ENCODE measurements around the gene CDC42EP3. TPM values are rescaled to one million over a fixed set of nuclear protein-coding genes. Genes with fewer than 3 reads are reported as not detected.
A peak's percentile ranks its signal among the peaks of the same experiment; 100 is the strongest.

Gene CDC42EP3
- total RNA-seq, 1 donor from 2014 or later = 73.1 TPM

- TF ChIP-seq CTCF (IDR thresholded peaks at IDR 0.05) = no peak
- Histone ChIP-seq H3K9me3 (no peaks in the 10 kb centered on the region), H3K27ac (peak overlapping the region; percentile 42), H3K27me3 (ENCODE audit: low read depth) (no peaks in the 10 kb centered on the region), H3K4me3 (no peak overlapping the region), H3K4me1 (peaks cover 99% of the 10 kb centered on the region), H3K36me3 (no peaks in the 10 kb centered on the region)
- DNase-seq = peak; percentile 24
- ATAC-seq = no peak
- intact Hi-C loops (cut with DNase I) = no loop called here
These were observed 19.2 kb downstream of the CDC42EP3 start for GRCh38 chr2:37652199-37652640.

GRCh38 chr2:37650548-37651093 is 20.8 kb downstream of the CDC42EP3 start:
- H3K9me3 ChIP-seq = no peaks in the 10 kb centered on the region
- H3K4me3 ChIP-seq = no peak overlapping the region
- peaks cover 10% of the 10 kb centered on the region for H3K36me3 ChIP-seq
- intact Hi-C loops (cut with DNase I) = no loop called here
- ATAC-seq (no peak), DNase-seq (peak; percentile 23)
- TF ChIP-seq CTCF (IDR thresholded peaks at IDR 0.05) = no peak
- no peaks in the 10 kb centered on the region for H3K27me3 ChIP-seq (ENCODE audit: low read depth)
- peaks cover 93% of the 10 kb centered on the region for H3K4me1 ChIP-seq
- no peak overlapping the region for H3K27ac ChIP-seq

GRCh38 chr2:37649518-37649917 is 21.9 kb downstream of the CDC42EP3 start:
- H3K9me3 ChIP-seq = no peaks in the 10 kb centered on the region
- no peak for TF ChIP-seq CTCF (IDR thresholded peaks at IDR 0.05)
- H3K27ac ChIP-seq = peak overlapping the region; percentile 71
- peak; percentile 35 for DNase-seq
- no peak overlapping the region for H3K4me3 ChIP-seq
- no peaks in the 10 kb centered on the region for H3K27me3 ChIP-seq (ENCODE audit: low read depth)
- peaks cover 21% of the 10 kb centered on the region for H3K36me3 ChIP-seq
- ATAC-seq = no peak
- intact Hi-C loops (cut with DNase I) = no loop called here
- H3K4me1 ChIP-seq = peaks cover 93% of the 10 kb centered on the region

GRCh38 chr2:37648331-37649011 is 23.0 kb downstream of the CDC42EP3 start:
- Histone ChIP-seq H3K36me3 (peaks cover 30% of the 10 kb centered on the region), H3K9me3 (no peaks in the 10 kb centered on the region), H3K27me3 (ENCODE audit: low read depth) (no peaks in the 10 kb centered on the region), H3K4me3 (no peak overlapping the region), H3K27ac (peak overlapping the region; percentile 71), H3K4me1 (peaks cover 93% of the 10 kb centered on the region)
- DNase-seq = peak; percentile 80
- TF ChIP-seq CTCF (IDR thresholded peaks at IDR 0.05) = peak; percentile 40
- peak; percentile 82 to 85 for ATAC-seq
- intact Hi-C loops (cut with DNase I) = no loop called here

GRCh38 chr2:37647971-37648330 is 23.5 kb downstream of the CDC42EP3 start:
- Histone ChIP-seq H3K27ac (peak overlapping the region; percentile 71), H3K36me3 (peaks cover 35% of the 10 kb centered on the region), H3K4me3 (no peak overlapping the region), H3K4me1 (peaks cover 93% of the 10 kb centered on the region), H3K27me3 (ENCODE audit: low read depth) (no peaks in the 10 kb centered on the region), H3K9me3 (no peaks in the 10 kb centered on the region)
- no peak for DNase-seq
- intact Hi-C loops (cut with DNase I) = no loop called here
- ATAC-seq = no peak
- no peak for TF ChIP-seq CTCF (IDR thresholded peaks at IDR 0.05)

Data from lower lobe of right lung (tissue), 2 donors.